Endothelial cell of umbilical vein (primary cell): ENCODE results near the gene RTN4RL1.

Experiments used
- CTCF ChIP-seq, 2 donors: IDR thresholded peaks; 1 replicate in 1 of 2; 2 replicates in 1 of 2; pipeline ENCODE4 v1.5.1; 2011; ENCODE audit warnings: low read length in 2 of 2, mild to moderate bottlenecking in 2 of 2, moderate library complexity in 2 of 2, control low read depth in 1 of 2, inconsistent platforms in 1 of 2, low read depth in 1 of 2; ENCODE audit not compliant: insufficient read depth in 1 of 2; ENCODE audit errors: extremely low read depth in 1 of 2
- EZH2 ChIP-seq: IDR thresholded peaks from 2 replicates; pipeline ENCODE4 v1.6.1; 2012; ENCODE audit warnings: borderline replicate concordance, low read depth, mild to moderate bottlenecking, moderate library complexity, low read length, inconsistent platforms; ENCODE audit not compliant: severe bottlenecking
- FOS ChIP-seq: IDR thresholded peaks from 2 replicates; pipeline ENCODE4 v1.6.1; 2011; ENCODE audit warnings: mild to moderate bottlenecking, low read length, moderate library complexity, borderline replicate concordance; ENCODE audit not compliant: insufficient read depth
- JUN ChIP-seq: IDR thresholded peaks from 2 replicates; pipeline ENCODE4 v1.6.1; 2011; ENCODE audit warnings: borderline replicate concordance, low read depth; ENCODE audit not compliant: insufficient read length, insufficient read depth
- POLR2A ChIP-seq: IDR thresholded peaks from 2 replicates; pipeline ENCODE4 v1.6.1; 2012; ENCODE audit warnings: low read depth, mild to moderate bottlenecking, control low read depth, low read length
- POLR2AphosphoS5 ChIP-seq: IDR thresholded peaks from 2 replicates; pipeline ENCODE4 v1.6.1; 2012; ENCODE audit warnings: low read depth, mild to moderate bottlenecking, control low read depth, low read length, moderate library complexity; ENCODE audit not compliant: insufficient read depth
- TF ChIP-seq, protein P1 (sequence below): IDR thresholded peaks from 2 replicates; pipeline ENCODE4 v1.6.1; 2011; ENCODE audit not compliant: insufficient read depth, insufficient read length

DNA sequence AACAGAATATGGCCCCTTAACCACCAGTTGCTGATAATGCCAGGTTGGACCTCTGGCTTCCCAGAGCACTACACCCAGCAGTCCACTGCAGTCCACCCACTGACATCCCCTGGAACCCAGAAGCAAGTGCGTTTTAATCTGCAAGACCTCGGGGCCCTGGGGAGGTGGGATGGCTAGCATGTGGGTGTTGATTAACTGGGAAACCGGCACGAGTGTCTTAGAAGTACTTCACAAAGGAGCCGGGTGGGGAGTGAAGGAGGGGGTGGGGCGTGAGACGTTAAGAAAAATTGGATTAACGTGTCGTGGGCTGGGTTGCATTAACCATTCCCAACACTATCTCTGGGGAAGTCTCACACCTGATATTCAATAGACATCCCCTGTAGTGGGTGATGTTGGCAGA lies 23.7 kb upstream of the RTN4RL1 start:
- TF ChIP-seq CTCF (IDR thresholded peaks at IDR 0.05; ENCODE audit: extremely low read depth in 1 of 2, insufficient read depth in 1 of 2, low read depth in 1 of 2, low read length in 2 of 2): no peak
- TF ChIP-seq POLR2AphosphoS5: no peak
- no peak for TF ChIP-seq EZH2
- no peak for TF ChIP-seq POLR2A
- TF ChIP-seq JUN: no peak
- TF ChIP-seq FOS: no peak
- TF ChIP-seq, protein P1, sequence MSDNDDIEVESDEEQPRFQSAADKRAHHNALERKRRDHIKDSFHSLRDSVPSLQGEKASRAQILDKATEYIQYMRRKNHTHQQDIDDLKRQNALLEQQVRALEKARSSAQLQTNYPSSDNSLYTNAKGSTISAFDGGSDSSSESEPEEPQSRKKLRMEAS: no peak
